GM19193 (cell line): ENCODE results near the gene RNF7.

ENCODE experiments used
- POLR2A ChIP-seq: IDR thresholded peaks from 4 replicates; pipeline ENCODE4 v1.6.1; 2011; ENCODE audit not compliant: insufficient read depth, insufficient read length; ENCODE audit errors: extremely low read depth

The RNF7 gene

DNA sequence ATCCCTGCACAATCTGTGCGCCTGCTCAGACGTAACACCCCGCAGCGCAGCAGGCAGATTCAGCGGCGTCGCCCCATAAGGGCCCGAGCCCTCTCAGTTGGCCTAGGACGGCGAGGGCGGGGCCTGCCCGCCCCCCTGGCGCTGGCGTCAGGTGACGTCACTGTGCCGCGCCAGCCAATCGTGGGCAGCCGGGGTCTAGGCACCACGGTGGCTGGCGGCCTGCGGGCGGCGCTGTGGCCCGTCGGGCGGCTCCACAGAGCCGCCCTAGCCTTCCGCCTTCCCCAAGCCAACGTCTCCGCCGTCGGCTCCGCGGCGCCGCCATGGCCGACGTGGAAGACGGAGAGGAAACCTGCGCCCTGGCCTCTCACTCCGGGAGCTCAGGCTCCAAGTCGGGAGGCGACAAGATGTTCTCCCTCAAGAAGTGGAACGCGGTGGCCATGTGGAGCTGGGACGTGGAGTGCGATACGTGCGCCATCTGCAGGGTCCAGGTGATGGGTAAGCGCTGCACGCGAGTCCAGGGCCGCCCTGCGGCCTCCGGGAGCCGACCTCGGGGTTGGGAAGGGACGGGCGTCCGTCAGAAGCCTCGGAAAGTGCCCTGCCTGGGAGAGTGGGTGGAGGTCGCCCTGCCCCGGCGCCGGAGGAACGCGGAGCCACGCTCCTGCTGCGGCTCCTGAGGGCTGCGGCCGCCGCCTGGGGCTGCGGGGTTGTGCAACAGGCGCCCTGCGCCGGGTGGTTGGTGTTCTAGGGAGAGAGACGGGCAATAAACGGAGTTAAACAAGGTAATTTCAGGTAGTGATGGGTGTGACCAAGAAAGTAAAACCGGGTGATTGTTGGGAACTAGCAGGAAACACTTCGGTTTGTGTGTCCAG is at the start of gene RNF7:
TSS of gene RNF7 (plus strand) at position 277 of the 869 bp plus-strand sequence. CDS start at position 321, 44 bp downstream.
- peak; percentile 90 for TF ChIP-seq POLR2A

DNA sequence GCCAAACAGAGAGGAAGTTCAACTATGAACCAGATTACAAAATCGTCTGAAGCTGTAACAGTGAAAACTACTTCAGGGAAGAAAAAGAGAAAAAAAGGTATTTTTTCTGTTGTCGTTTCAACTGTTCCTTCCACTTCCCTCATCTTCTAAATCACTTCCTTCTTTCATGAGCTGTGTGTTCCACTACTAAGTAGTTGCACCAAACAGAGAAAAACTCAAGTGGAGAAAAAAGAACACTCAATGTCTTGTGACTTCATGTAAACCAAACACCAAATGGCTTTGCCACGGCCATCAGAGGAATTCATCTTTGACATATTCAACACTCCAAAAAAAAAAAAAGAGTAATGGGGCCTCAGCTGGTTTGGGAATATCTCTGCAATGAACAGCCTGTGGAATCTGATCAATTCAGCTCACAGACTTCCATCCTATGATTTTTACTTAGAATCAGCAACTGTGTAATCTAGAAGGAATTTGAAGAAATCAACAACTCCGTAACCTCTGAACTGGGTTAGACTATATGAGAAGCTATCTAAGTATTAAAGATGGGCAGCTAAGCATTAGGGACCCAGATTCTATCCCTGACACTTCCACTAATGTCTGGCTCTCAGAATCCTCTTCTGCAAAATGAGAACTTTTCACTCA is 47.5 kb upstream of the RNF7 start:
- TF ChIP-seq POLR2A, result no peak

DNA sequence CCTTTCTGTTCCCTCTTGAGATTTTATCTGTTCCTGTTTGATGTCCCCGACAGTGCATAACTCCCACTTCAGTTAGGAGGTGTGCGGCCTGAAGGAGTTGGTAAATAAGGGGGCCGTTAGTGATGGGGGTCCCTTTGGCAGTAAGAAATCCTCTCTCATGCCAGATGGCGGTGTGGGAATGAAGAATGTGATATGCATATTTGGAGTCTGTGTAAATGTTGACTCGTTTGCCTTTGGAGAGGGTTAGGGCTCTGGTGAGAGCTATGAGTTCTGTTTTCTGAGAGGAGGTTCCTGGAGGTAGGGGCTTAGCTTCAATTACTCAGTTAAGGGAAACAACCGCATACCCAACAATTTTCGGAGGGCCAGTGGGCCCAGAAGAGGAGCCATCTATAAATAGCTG is 38.8 kb upstream of the RNF7 start:
- TF ChIP-seq POLR2A, result no peak

DNA sequence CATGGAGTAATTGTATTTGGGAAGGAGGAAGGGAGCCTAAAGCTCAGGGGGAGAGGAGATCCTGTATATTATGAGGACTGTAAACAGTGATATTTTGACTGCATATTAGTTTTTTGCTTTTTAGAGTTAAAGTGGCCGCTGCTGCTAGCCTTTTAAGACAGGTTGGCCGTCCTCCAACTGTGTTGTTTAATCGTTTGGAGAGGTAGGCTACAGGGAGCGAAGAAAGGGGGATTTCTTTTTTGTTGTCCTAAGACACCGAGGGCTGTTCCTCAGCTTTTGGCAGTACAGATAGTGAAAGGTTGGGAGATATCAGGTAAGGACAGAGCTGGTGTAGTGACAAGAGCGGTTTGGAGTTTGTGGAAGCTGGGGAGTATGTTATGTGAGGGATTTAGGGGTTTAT is 38.2 kb upstream of the RNF7 start:
- TF ChIP-seq POLR2A, result no peak

DNA sequence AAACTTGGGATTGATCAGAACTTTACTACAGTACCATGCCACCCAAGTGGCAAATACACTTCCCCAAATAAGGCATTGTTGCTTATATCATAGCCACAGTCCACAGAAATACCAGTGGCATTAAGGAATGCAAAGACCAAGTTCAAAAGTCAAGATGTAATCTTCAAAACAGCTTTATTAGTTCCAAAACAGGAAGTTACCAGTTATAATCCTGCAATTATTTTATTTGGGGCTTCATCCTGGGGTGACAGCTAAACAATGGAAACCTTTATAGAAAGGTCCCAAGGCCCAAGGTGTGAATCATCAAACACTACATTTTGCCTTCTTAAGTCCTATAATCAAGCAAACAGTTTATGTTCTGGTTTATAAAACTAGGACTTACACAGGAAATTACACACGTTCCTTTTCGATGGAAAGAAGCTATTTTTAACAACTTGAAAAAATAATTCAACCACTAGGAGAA is 30.3 kb upstream of the RNF7 start:
- TF ChIP-seq POLR2A, result no peak

DNA sequence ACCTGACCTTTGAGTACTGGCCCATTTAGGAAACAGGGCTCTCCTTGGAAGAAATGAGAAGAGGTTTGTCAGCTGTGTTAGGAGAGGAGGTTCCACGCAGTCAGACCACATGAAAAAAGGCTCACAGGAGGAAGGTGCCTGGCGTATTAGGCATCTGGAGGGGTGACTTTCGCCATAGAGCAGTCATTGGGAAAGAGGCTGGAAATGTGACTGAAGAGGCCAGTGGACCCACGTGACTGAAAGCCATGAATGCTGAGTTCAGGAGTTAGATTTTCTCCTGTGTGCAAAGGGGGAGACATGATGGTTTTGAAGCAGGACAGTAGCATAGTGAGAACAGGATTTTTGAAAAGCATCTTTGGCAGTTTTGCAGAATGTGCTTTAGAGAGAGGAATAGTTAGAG is 29.7 kb upstream of the RNF7 start:
- TF ChIP-seq POLR2A, result no peak

DNA sequence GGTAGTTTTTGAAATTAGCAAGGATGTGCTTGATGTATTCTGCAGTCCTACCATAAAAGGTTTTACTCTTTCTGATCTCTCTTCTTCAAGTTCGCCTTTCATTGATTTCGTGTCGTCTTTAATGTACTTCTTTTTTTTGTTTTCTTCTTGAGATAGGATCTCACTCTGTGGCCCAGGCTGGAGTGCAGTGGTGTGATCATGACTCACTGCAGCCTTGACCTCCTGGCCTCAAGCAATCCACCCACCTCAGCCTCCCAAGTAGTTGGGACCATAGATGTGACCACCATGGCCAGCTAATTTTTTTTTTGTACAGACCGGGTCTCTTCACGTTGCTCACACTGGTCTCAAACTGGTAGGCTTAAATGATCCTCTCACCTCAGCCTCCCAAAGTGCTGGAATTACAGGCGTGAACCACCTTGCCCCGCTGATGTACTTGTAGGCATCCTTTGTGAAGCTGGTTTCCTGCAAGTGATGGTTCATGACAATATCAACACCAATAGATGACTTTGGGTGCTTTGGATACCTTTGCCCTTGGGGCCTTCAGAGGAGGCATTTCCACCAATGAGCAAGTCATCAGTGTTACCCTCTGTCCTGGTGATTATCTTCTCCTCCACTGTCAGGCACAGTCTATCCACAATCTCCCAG is 28.9 kb upstream of the RNF7 start:
- TF ChIP-seq POLR2A, result no peak

DNA sequence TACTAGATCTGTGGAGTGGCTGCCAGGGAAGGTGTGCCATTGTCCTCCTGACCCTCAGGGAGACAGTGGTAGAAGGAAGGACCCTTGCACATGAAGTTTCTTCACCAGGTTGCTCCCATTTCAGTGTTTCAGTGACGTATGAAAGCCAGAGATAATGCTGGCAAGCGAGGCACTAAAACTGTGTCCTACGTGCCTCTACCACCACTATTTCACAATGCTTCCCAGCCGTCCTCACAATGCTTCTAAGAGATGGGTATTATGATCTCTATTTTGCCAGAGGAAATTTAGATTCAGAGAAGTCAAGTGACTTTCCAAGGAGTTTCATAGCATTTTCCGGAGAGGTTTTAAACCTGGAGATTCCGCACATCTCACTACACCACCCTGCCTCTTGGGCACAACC is 28.0 kb upstream of the RNF7 start:
- TF ChIP-seq POLR2A, result no peak

DNA sequence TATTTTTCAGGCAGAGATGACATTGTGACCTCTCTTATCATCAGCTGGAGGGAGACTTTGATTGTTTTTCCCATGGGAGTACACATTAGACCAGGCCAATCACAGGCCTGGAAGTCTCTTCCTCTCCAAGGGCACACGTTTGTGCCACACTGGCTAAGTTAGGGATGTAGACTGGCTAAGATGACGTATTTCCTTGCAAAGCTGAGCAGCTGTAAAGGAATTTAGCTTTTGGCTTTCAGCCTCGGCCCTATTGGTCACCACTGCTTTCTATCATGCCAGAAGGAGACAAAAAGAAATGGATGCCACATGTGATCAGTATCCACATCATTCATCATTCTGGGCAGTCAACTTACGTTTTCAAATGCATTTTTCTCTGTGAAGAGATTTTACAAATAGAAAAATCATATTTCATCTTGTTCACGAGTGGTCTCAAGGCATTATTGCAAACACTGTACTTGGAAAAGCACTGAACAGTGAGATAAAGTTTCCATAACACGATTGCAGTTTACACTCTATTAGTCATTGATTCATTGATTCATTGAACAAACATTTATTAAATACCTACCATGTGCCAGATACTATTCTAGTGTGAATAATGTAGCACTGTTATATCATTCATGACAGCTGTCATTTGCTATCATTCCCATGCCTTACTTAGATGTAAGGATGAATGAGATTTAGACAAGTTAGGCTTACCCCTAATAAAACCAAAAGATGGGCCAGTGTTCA is 27.0 kb upstream of the RNF7 start:
- no peak for TF ChIP-seq POLR2A

DNA sequence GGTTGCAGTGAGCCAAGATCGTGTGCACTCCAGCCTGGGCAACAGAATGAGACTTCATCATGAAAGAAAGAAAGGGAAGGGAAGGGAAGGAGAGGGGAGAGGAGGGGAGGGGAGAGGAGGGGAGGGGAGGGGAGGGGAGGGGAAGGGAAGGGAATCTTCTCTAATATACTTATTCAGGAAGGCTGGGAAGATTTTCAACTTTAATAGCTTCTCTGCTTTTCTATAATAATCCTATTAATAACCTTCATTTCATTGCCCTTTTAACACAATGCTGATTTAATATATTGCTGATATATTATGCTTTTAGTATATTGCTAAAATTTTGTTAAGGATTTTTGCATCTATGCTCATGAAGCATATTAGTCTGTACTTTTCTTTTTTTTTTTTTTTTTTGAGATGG is 23.4 kb upstream of the RNF7 start:
- no peak for TF ChIP-seq POLR2A

DNA sequence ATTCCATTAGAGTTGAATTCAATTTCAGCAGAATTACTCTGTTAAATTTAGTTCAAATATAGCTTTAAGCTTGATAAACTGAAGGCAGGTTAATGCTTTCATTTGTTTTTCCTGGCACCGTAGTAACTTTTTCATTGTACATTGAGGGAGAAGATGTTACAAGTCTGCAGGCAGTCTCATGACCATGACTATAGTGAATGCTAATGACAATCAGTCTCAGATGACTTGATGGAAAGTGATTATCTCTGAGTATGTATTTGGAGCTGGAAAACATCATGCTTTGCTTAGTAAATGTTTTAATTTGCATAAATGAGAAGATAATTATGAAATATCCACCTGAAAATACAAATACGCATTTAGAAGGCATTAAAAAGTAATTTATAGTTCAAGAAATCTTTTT is 16.0 kb upstream of the RNF7 start:
- TF ChIP-seq POLR2A, result no peak

DNA sequence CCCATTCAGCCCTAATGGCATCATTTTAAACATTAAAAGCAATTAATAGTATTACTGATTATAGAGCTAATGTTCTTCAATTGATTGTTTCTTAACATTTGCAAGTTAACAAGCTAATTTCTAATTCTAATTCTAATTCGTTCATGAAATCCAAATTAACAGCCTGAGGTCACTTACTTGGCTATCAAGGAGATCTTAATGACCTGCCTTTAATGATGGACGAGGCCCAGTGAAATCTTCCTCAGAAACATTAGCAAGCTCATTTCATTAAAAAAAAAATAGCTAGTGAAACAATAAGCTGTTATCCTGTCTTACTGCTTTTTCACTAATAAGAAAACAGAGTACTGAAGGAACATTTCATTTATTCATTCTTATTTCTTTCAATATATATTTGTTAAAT is 15.4 kb upstream of the RNF7 start:
- TF ChIP-seq POLR2A, result no peak

DNA sequence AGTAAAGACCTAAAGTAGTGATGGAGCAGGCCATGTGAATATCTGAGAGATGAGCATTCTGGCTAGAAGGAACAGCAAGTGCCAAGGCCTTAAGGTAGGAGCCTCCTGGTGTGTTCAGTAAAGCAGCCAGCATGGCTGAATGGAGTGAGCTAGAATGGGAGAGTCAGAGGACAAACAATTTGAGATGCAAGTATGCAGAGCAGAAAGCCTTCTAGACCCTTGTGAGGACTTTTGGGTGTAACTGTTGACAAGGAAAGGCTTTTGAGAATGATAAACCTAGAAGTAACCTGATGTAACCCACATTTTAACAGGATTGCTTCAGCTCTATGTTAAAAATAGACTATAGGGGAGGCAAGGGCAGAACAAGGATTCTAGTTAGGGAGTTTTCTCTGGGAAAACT is 14.8 kb upstream of the RNF7 start:
- no peak for TF ChIP-seq POLR2A

DNA sequence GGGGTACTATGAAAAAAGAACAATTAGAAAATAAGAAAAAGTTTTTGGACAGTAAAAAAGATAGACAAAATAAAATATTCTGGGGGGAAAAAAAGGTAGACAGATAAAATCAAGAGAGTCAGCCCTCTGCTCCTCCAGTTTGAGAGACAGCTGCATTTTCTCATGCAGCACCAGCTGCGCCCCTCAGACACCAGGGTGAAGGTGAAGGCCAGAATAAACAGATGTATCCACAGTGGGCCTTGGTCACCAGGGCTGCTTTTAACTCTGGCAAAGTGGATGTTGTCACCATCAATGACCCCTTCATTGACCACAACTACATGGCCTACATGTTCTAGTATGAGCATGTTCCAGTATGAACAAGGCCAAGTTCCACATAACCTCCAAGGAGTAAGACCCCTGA is 13.9 kb upstream of the RNF7 start:
- TF ChIP-seq POLR2A, result no peak

DNA sequence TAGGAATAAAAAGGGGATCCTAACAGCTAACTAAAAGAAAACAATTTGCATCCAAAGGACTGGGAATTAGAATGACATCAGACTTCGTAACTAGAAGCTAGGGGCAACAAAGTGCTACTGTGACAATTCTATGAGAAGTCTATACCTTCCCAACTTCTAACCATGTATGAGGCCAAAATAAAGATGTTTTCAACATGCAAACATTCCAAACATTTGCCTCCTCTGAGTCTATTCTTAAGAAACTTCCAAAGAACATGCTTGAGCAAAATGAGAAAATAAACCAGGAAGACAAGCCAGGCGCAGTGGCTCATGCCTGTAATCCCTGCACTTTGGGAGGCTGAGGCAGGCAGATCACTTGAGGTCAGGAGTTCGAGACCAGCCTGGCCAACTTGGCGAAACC is 13.1 kb upstream of the RNF7 start:
- no peak for TF ChIP-seq POLR2A
